SK-N-SH treated with all-trans-retinoic acid at 6 μM for 48 hours (cell line): ENCODE measurements around the gene UAP1L1.

Experiments used
- ATAC-seq: fragments of 200-7000 bp; cut with Tn5 transposase; 3 replicates; pipeline ENCODE4 v1.9.1; 2020; ENCODE audit warnings: mild to moderate bottlenecking, moderate library complexity
- ARNTL ChIP-seq: fragments of 450-650 bp; formaldehyde crosslinking; IDR thresholded peaks from 2 replicates; pipeline ENCODE4 v1.5.0; 2020; ENCODE audit warnings: low read depth, mild to moderate bottlenecking, moderate library complexity, borderline replicate concordance
- BACH2 ChIP-seq: fragments of 250-450 bp; sonication (Bioruptor Pico); IDR thresholded peaks from 2 replicates; pipeline ENCODE4 v1.9.0; 2021; ENCODE audit warnings: mild to moderate bottlenecking, borderline replicate concordance
- CREB5 ChIP-seq: fragments of 250-450 bp; sonication (Bioruptor Pico); IDR thresholded peaks from 2 replicates; pipeline ENCODE4 v1.5.1; 2020; ENCODE audit warnings: low read depth, mild to moderate bottlenecking, moderate library complexity
- CSDC2 ChIP-seq: fragments of 250-450 bp; sonication (Bioruptor Pico); IDR thresholded peaks from 2 replicates; pipeline ENCODE4 v1.5.0; 2020; ENCODE audit warnings: mild to moderate bottlenecking, moderate library complexity
- CSRNP3 ChIP-seq: fragments of 250-450 bp; sonication (Bioruptor Pico); IDR thresholded peaks from 2 replicates; pipeline ENCODE4 v1.5.1; 2021; ENCODE audit warnings: mild to moderate bottlenecking, moderate library complexity
- ESRRG ChIP-seq: fragments of 250-450 bp; sonication (Bioruptor Pico); IDR thresholded peaks from 2 replicates; pipeline ENCODE4 v1.6.1; 2021; ENCODE audit warnings: mild to moderate bottlenecking
- GLIS3 ChIP-seq: fragments of 250-450 bp; sonication (Bioruptor Pico); IDR thresholded peaks from 2 replicates; pipeline ENCODE4 v1.5.0; 2020; ENCODE audit warnings: mild to moderate bottlenecking, moderate library complexity
- ISL1 ChIP-seq: fragments of 250-450 bp; sonication (Bioruptor Pico); IDR thresholded peaks from 2 replicates; pipeline ENCODE4 v2.1.2; 2022; ENCODE audit warnings: mild to moderate bottlenecking, moderate library complexity
- OSR1 ChIP-seq: fragments of 250-450 bp; sonication (Bioruptor Pico); IDR thresholded peaks from 2 replicates; pipeline ENCODE4 v1.8.0; 2022; ENCODE audit warnings: moderate library complexity, mild to moderate bottlenecking, inconsistent platforms
- POU6F1 ChIP-seq: fragments of 250-450 bp; sonication (Bioruptor Pico); IDR thresholded peaks from 2 replicates; pipeline ENCODE4 v1.8.0; 2021; ENCODE audit warnings: low read depth, mild to moderate bottlenecking, moderate library complexity, borderline replicate concordance
- PPARA ChIP-seq: fragments of 250-450 bp; sonication (Bioruptor Pico); IDR thresholded peaks from 2 replicates; pipeline ENCODE4 v1.5.0; 2020; ENCODE audit warnings: mild to moderate bottlenecking, borderline replicate concordance
- RARB ChIP-seq: fragments of 250-450 bp; sonication (Bioruptor Pico); IDR thresholded peaks from 2 replicates; pipeline ENCODE4 v1.8.0; 2021; ENCODE audit warnings: mild to moderate bottlenecking, moderate library complexity
- SNAI2 ChIP-seq: fragments of 250-450 bp; sonication (Bioruptor Pico); IDR thresholded peaks from 2 replicates; pipeline ENCODE4 v1.5.0; 2020; ENCODE audit warnings: mild to moderate bottlenecking, moderate library complexity
- TCF4 ChIP-seq: fragments of 250-450 bp; sonication (Bioruptor Pico); IDR thresholded peaks from 2 replicates; pipeline ENCODE4 v1.8.0; 2021; ENCODE audit warnings: mild to moderate bottlenecking, moderate library complexity, borderline replicate concordance
- TOX ChIP-seq: fragments of 250-450 bp; sonication (Bioruptor Pico); IDR thresholded peaks from 2 replicates; pipeline ENCODE4 v1.8.0; 2021; ENCODE audit warnings: mild to moderate bottlenecking, moderate library complexity, borderline replicate concordance
- TSHZ2 ChIP-seq: fragments of 250-450 bp; sonication (Bioruptor Pico); IDR thresholded peaks from 2 replicates; pipeline ENCODE4 v1.5.0; 2020; ENCODE audit warnings: mild to moderate bottlenecking, moderate library complexity
- ZC3H10 ChIP-seq: fragments of 250-450 bp; sonication (Bioruptor Pico); IDR thresholded peaks from 2 replicates; pipeline ENCODE4 v1.5.1; 2021; ENCODE audit warnings: mild to moderate bottlenecking, moderate library complexity
- ZFP3 ChIP-seq: fragments of 250-450 bp; sonication (Bioruptor Pico); IDR thresholded peaks from 2 replicates; pipeline ENCODE4 v1.5.0; 2020; ENCODE audit warnings: mild to moderate bottlenecking, moderate library complexity
- ZFP30 ChIP-seq: fragments of 450-650 bp; formaldehyde crosslinking; IDR thresholded peaks from 2 replicates; pipeline ENCODE4 v1.5.0; 2022; ENCODE audit warnings: mild to moderate bottlenecking, moderate library complexity
- ZNF70 ChIP-seq: fragments of 450-650 bp; formaldehyde crosslinking; IDR thresholded peaks from 2 replicates; pipeline ENCODE4 v1.5.0; 2020; ENCODE audit warnings: mild to moderate bottlenecking, moderate library complexity
- ZNF8 ChIP-seq: fragments of 450-650 bp; formaldehyde crosslinking; IDR thresholded peaks from 2 replicates; pipeline ENCODE4 v1.5.0; 2020; ENCODE audit warnings: mild to moderate bottlenecking, moderate library complexity

UAP1L1 gene

GRCh38 chr9:137097761-137098462, 20.6 kb downstream of the UAP1L1 start:
- TF ChIP-seq ESRRG (no peak), CREB5 (CRISPR knock-in tag) (no peak), ZFP3 (CRISPR knock-in tag) (no peak), BACH2 (CRISPR knock-in tag) (no peak), OSR1 (CRISPR knock-in tag) (no peak), GLIS3 (CRISPR knock-in tag) (no peak), TCF4 (no peak), ARNTL (CRISPR knock-in tag) (no peak)
- ATAC-seq = no peak

GRCh38 chr9:137099231-137099630, 21.9 kb downstream of the UAP1L1 start:
- TF ChIP-seq TOX (CRISPR knock-in tag) (no peak), ZNF8 (CRISPR knock-in tag) (no peak), CSDC2 (CRISPR knock-in tag) (no peak), TSHZ2 (no peak), ESRRG (no peak), TCF4 (no peak), ZFP3 (CRISPR knock-in tag) (no peak), PPARA (no peak), ZNF70 (CRISPR knock-in tag) (no peak), CREB5 (CRISPR knock-in tag) (no peak), CSRNP3 (CRISPR knock-in tag) (no peak), GLIS3 (CRISPR knock-in tag) (no peak)
- no peak; the same call in 2 of the 3 replicates for ATAC-seq

GRCh38 chr9:137103206-137103999, 26.1 kb downstream of the UAP1L1 start:
- TF ChIP-seq CREB5 (CRISPR knock-in tag) = no peak
- no peak for TF ChIP-seq ZC3H10 (CRISPR knock-in tag)
- no peak for TF ChIP-seq ZFP3 (CRISPR knock-in tag)
- TF ChIP-seq PPARA = no peak
- TF ChIP-seq CSRNP3 (CRISPR knock-in tag) = no peak
- no peak for TF ChIP-seq CSDC2 (CRISPR knock-in tag)
- TF ChIP-seq TSHZ2 = no peak
- TF ChIP-seq ISL1 (CRISPR knock-in tag) = no peak
- no peak for TF ChIP-seq ESRRG
- TF ChIP-seq RARB (CRISPR knock-in tag) = no peak
- no peak for TF ChIP-seq TCF4
- TF ChIP-seq ZFP30 (CRISPR knock-in tag) = no peak
- no peak for TF ChIP-seq SNAI2 (CRISPR knock-in tag)
- no peak for TF ChIP-seq POU6F1
- ATAC-seq = no peak
